Pons (tissue), 1 donor: ENCODE data around the gene HSP90B1.

Experiments used
- DNase-seq: peaks from one replicate; pipeline ENCODE4 v3.0.0-alpha.2; 2016; ENCODE audit warnings: low spot score

HSP90B1 gene

GRCh38 chr12:103975368-103975767 is 45.2 kb downstream of the HSP90B1 start:
- DNase-seq: no peak

- DNase-seq: no peak
These were observed 48.3 kb downstream of the HSP90B1 start for GRCh38 chr12:103978384-103978982.

- DNase-seq: no peak
These were observed 56.6 kb downstream of the HSP90B1 start for GRCh38 chr12:103986829-103987228.

- no peak for DNase-seq
These were observed 64.0 kb downstream of the HSP90B1 start for GRCh38 chr12:103994235-103994634.

GRCh38 chr12:103996595-103996994 is 66.4 kb downstream of the HSP90B1 start:
- DNase-seq: no peak

GRCh38 chr12:103997286-103997900 is 67.2 kb downstream of the HSP90B1 start:
- DNase-seq: no peak
